GM19025 (cell line): ENCODE measurements around the gene FEZ2.
"Not testable (repeated sequence)": the region's sequence is repeated elsewhere in the genome, so short reads cannot be mapped to it uniquely, and the experiment has no call there.

ENCODE experiments used
- ATAC-seq: cut with Tn5 transposase; IDR thresholded peaks from one replicate; pipeline ENCODE4 v1.9.1; 2021; ENCODE audit warnings: mild to moderate bottlenecking, low read depth, moderate library complexity; ENCODE audit not compliant: unreplicated experiment

Gene FEZ2, protein sequence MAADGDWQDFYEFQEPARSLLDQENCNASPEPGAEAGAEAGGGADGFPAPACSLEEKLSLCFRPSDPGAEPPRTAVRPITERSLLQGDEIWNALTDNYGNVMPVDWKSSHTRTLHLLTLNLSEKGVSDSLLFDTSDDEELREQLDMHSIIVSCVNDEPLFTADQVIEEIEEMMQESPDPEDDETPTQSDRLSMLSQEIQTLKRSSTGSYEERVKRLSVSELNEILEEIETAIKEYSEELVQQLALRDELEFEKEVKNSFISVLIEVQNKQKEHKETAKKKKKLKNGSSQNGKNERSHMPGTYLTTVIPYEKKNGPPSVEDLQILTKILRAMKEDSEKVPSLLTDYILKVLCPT

GRCh38 chr2:36597532-36598377 lies at the start of gene FEZ2:
Gene FEZ2 (minus strand): TSS chr2:36598168. CDS start chr2:36598142, 26 bp downstream.
- peak; percentile 99 for ATAC-seq

GRCh38 chr2:36634981-36635597 lies 37.1 kb upstream of the FEZ2 start:
- ATAC-seq, result no peak

GRCh38 chr2:36633470-36634092 lies 35.6 kb upstream of the FEZ2 start:
- ATAC-seq, result no peak

GRCh38 chr2:36626756-36627155 lies 28.8 kb upstream of the FEZ2 start:
- ATAC-seq, result no peak

DNA sequence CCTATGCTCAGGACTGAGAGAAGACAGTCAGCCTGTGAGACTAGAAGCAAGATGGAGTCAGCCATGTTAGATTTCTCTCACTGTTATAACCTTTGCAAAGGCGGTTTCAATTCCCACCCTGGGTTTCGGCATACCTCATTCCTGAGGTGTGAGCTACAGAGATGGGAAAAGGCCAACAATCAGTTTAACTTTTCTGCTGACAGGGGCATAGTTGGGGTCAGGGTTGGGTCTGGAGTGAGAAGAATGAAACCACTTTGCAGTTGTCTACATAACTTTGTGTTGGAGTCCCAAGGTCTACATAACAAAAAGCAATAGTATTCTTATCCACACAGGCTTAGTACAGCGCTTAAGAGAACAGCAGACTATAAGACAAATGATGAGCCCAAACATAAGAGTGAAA lies 28.1 kb upstream of the FEZ2 start:
- ATAC-seq, result no peak

GRCh38 chr2:36625304-36625703 lies 27.3 kb upstream of the FEZ2 start:
- ATAC-seq, result no peak

DNA sequence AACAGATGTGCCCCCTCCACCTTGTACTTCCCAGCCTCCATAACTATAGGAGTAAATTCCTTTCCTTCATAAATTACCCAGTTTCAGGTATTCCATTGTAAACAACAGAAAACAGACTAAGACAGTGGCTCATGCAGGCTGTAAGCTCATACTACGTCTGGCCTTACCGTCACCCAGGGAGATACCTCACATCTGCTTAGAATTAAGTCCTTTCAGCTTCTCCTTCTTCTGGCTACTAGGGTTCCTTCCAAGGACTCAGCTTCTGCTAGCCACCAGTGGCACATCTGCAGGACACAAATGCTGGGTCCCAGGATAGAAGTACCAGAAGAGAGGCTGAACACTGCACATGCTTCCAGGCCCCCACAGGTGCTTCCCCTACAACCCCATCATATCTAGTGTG lies 22.4 kb upstream of the FEZ2 start:
- ATAC-seq, result no peak

GRCh38 chr2:36618381-36618780 lies 20.4 kb upstream of the FEZ2 start:
- ATAC-seq, result peak; percentile 87

DNA sequence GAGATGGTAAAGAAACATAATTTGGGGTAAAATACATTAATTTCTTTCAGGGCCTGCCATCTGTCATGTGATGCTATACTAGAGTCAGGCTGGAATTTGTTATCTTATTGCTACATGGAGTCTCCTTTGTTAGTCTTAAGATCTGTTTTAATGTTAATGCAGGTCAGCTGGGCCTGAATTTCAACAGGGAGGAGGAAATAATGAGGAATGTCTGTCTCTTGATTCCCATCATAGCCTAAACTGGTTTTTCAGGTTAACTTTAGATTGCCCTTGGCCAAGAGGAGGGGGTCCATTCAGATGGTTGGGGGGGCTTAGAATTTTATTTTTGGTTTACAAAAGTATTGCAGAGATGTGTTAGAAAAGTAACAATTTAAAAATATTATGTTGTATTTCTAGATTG lies 19.0 kb upstream of the FEZ2 start:
- no peak for ATAC-seq

GRCh38 chr2:36615222-36615621 lies 17.3 kb upstream of the FEZ2 start:
- ATAC-seq, result no peak

DNA sequence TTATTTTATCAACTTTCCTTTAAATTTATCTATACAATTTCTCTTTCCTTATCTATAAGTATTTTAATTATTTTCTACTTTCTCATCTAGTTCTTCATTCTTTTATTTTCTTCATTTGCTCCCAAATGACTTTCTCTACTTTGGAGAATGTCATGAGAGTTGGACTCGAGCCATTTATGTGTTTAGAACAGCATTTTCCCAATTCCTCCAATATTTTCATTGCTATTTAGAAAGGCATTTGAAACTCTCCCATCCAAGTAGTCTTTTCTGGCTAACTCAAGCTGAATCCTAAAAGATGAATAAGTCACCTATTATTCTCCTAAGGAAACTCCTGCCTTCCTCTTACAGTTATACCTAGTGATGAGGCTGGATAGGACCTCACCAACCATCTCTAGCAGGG lies 15.8 kb upstream of the FEZ2 start:
- no peak for ATAC-seq

DNA sequence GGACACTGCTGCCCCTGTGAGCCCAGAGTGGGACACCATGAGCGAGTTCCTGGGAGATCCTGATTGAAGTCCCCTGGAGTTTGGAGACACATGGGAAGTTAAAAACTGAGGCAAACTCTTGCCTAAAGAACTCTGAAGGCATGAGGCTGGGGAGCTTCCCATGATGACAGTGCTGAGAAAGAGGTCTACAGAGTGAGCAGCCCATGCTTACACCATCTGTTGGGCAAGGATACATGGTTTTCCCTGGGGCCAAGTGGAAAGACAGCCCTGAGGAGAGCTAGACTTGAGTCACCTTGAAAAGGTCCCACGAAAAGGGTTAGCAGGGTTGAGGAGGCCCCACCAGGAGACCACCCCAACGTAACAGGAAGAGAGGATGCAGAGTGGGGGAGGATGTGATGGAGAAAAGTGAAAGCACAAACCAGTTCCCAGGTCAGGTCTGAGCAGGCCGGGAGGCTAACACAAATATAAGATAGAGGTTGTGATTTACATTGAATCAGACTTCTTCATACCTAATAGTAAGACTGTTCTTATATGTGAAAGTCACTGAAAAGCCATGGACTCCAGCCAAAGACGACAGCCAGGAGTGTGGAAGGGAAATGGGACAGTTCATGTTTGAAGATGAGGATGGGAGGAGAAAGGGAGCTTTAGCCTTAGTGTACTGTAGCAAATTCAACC lies 13.5 kb upstream of the FEZ2 start:
- no peak for ATAC-seq

- no peak for ATAC-seq
Observed at GRCh38 chr2:36609507-36609906, 11.5 kb upstream of the FEZ2 start.

- no peak for ATAC-seq
Observed at GRCh38 chr2:36607947-36608346, 10.0 kb upstream of the FEZ2 start.

GRCh38 chr2:36606925-36607324 lies 9.0 kb upstream of the FEZ2 start:
- ATAC-seq, result no peak

GRCh38 chr2:36605273-36605672 lies 7.3 kb upstream of the FEZ2 start:
- ATAC-seq, result no peak

- ATAC-seq, result not testable (repeated sequence)
Observed at GRCh38 chr2:36603629-36604028, 5.7 kb upstream of the FEZ2 start.

DNA sequence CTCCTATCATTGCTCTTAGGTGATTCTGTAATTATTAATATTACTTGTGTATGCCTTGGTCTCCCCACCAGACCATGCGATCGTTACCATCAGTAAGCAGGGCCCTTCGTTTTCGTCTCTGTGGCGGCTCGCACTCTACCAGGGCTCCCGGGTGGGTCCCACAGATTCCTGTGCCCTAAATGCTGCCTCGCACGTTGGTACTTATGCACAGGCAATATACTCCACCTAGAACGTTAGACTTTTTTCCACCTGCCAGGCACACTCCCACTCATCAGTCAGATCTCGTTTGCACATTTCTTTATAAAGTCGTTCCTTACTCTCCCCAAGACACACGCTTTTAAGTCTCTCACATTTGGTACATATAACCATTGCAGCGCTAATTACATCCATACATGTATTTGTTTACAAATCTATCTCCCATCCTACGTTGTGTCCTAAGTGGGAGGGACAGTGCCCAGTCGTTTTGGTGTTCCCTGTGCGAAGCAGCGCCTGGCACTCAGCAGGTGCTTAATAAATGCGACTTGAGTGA lies 901 bp downstream of the FEZ2 start:
- ATAC-seq, result no peak

- no peak for ATAC-seq
Observed at GRCh38 chr2:36596397-36596796, 1.6 kb downstream of the FEZ2 start.

DNA sequence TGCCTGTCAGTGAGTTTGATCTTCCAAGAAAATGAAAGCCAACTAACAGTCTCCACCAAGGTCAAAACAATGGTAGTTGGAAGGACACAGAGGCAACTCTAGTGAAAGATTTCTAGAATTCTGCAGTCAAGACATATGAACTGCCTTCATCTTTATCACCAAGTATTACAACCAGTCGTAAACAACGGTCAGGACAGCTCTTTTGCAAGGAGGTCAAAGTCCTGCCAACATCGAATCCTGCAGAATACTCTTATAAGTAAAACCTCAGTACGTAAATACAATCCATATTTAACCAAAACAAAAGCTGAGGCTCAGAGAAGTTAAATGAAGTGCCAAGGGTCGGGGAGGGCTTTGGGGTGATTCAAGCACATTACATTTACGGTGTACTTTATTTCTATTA lies 3.1 kb downstream of the FEZ2 start:
- ATAC-seq, result no peak
